GM12878 (cell line): ENCODE data around the gene C22orf31. TPM values are rescaled to one million over a fixed set of nuclear protein-coding genes. Genes with fewer than 3 reads are reported as not detected.

Source experiments
- ATAC-seq: fragments of 200-7000 bp; cut with Tn5 transposase; 3 replicates; pipeline ENCODE4 v1.9.1; 2020; ENCODE audit warnings: mild to moderate bottlenecking, moderate library complexity
- BruUV-seq: library from RNA; stranded (reverse); fragments of 400-500 nt; replicated peaks from 2 replicates; lab custom pipeline; 2021; lab: Mats Ljungman, UMichigan
- CTCF ChIA-PET: fragments of 300-600 bp; sonication (Branson Sonifier 250); formaldehyde crosslinking; extraction: SDS; loops from one replicate; lab custom pipeline; 2021; ENCODE audit warnings: inconsistent platforms; lab: Yijun Ruan, JAX
- POLR2A ChIA-PET: fragments of 350-600 bp; formaldehyde crosslinking; extraction: SDS; loops from one replicate; lab custom pipeline; 2021; ENCODE audit warnings: inconsistent platforms; lab: Charles Lee
- RAD21 ChIA-PET: fragments of 300-600 bp; sonication (Branson Sonifier 250); formaldehyde crosslinking; loops from one replicate; lab custom pipeline; 2023; ENCODE audit warnings: antibody characterized with exemption; ENCODE audit not compliant: unreplicated experiment; lab: Charles Lee
- SMC1A ChIA-PET: fragments of 300-600 bp; sonication (Branson Sonifier 250); formaldehyde crosslinking; loops from one replicate; lab custom pipeline; 2023; ENCODE audit not compliant: unreplicated experiment, uncharacterized antibody; lab: Charles Lee
- DNase-seq: peaks from one replicate; pipeline ENCODE4 v3.0.0-alpha.2; 2011; ENCODE audit warnings: low read depth, low spot score
- FAIRE-seq: peaks from 3 replicates; lab custom pipeline; 2011; peaks lifted over from hg19 to GRCh38; lab: Jason Lieb, UNC
- H2AFZ ChIP-seq: 2 replicates; pipeline ENCODE4 v1.6.0; 2011; ENCODE audit warnings: low read depth, low read length, control low read depth; ENCODE audit not compliant: control insufficient read depth
- H3K27ac ChIP-seq: 2 replicates; pipeline ENCODE4 v1.5.1; 2011; ENCODE audit warnings: control low read depth; ENCODE audit not compliant: control insufficient read depth, insufficient read depth
- H3K27me3 ChIP-seq, 2 experiments: replicated peaks in 1 of 2; 2 replicates each; pipeline versions ENCODE4 v1.6.0 to v1.6.1; 2011; ENCODE audit warnings: low read length in 1 of 2; ENCODE audit not compliant: control insufficient read depth in 2 of 2, insufficient read depth in 2 of 2
- H3K36me3 ChIP-seq, 2 experiments: 2 replicates each; pipeline ENCODE4 v1.5.1; 2011; ENCODE audit warnings: low read length in 1 of 2; ENCODE audit not compliant: control insufficient read depth in 2 of 2, insufficient read depth in 2 of 2
- H3K4me1 ChIP-seq: 2 replicates; pipeline ENCODE4 v1.6.1; 2011; ENCODE audit warnings: mild to moderate bottlenecking, low read length, moderate library complexity, mixed read lengths; ENCODE audit not compliant: control insufficient read depth, insufficient read depth
- H3K4me2 ChIP-seq: 2 replicates; pipeline ENCODE4 v1.6.0; 2011; ENCODE audit warnings: control low read depth; ENCODE audit not compliant: control insufficient read depth, insufficient read depth
- H3K4me3 ChIP-seq: fragments of 200-600 bp; sonication (generic); 2 replicates; pipeline ENCODE4 v1.5.1; 2016
- H3K79me2 ChIP-seq: 2 replicates; pipeline ENCODE4 v1.6.0; 2011; ENCODE audit warnings: low read length; ENCODE audit not compliant: control insufficient read depth, insufficient read depth
- H3K9ac ChIP-seq: 2 replicates; pipeline ENCODE4 v1.8.0; 2011; ENCODE audit warnings: low read length, control low read depth, mixed read lengths; ENCODE audit not compliant: control insufficient read depth, insufficient read depth
- H3K9me3 ChIP-seq: replicated peaks from 3 replicates; pipeline ENCODE4 v1.5.1; 2011; ENCODE audit warnings: mild to moderate bottlenecking, low read length; ENCODE audit not compliant: control insufficient read depth, insufficient read depth
- H4K20me1 ChIP-seq: 2 replicates; pipeline ENCODE4 v1.6.0; 2011; ENCODE audit not compliant: control insufficient read depth, insufficient read depth
- SMC3 ChIP-seq: IDR thresholded peaks from 2 replicates; pipeline ENCODE4 v1.6.1; 2011; ENCODE audit warnings: low read length, improper control_type of control experiment, borderline replicate concordance
- YY1 ChIP-seq: IDR thresholded peaks from 2 replicates; pipeline ENCODE4 v1.6.1; 2011; ENCODE audit warnings: low read depth, mild to moderate bottlenecking, low read length
- ZNF687 ChIP-seq: fragments of 450-650 bp; IDR thresholded peaks from 2 replicates; pipeline ENCODE4 v1.6.1; 2017; ENCODE audit warnings: mild to moderate bottlenecking, moderate library complexity
- WGBS: methylation state at CpG from one replicate; pipeline ENCODE4 v1.1.6; 2016; ENCODE audit warnings: low lambda C conversion rate; ENCODE audit not compliant: insufficient replicate concordance, insufficient coverage; ENCODE audit errors: missing lambda C conversion rate; 5-methylcytosine and 5-hydroxymethylcytosine counted together
- in situ Hi-C: fragments of 300-500 bp; cut with MboI; formaldehyde crosslinking; loops from 9 replicates; pipeline ENCODE4 v1.14.3; 2018; ENCODE audit warnings: mixed read lengths
- intact Hi-C: fragments of 100-400 bp; cut with micrococcal nuclease; formaldehyde crosslinking; loops from one replicate; pipeline ENCODE4 v1.14.2; 2022; ENCODE audit not compliant: unreplicated experiment
- polyA plus RNA-seq, 11 experiments: library from polyadenylated mRNA; depleted of rRNA in 4 of 11; unstranded in 6 of 11; stranded (reverse) in 5 of 11; fragments of >200 nt; fragmentation: Nextera tagmentation in 4 of 11; fragmentation: Illumina TruSeq in 1 of 11; extraction: Ambion mirVana in 4 of 11; extraction: Trizol in 1 of 11; gene quantifications; 1 replicate in 1 of 11; 2 replicates in 10 of 11; pipeline versions ENCODE4 v1.2.1 to v1.2.3, GENCODE V29; 2011 to 2016; ENCODE audit warnings: inconsistent platforms in 2 of 11, missing spikeins in 2 of 11, low read depth in 1 of 11
- total RNA-seq, 4 experiments: library from RNA; depleted of rRNA in 3 of 4; stranded (reverse); fragments of >200 nt in 3 of 4; fragmentation: Illumina TruSeq in 1 of 4; extraction: Trizol in 1 of 4; gene quantifications; 2 replicates each; pipeline versions ENCODE4 v1.2.1 to v1.2.3, GENCODE V29; 2013 to 2021

Gene C22orf31
- total and polyA plus RNA-seq, 10 of the 15 experiments (the other 5 are each of a cell fraction or from before 2014, with no cell fraction given): not detected

GRCh38 chr22:29080106-29080975, 18.7 kb upstream of the C22orf31 start:
- H3K27me3 ChIP-seq: no peaks in the 10 kb centered on the region
- no peak overlapping the region for H3K4me2 ChIP-seq
- in situ Hi-C loops: no loop called here
- no peaks in the 10 kb centered on the region for H3K9me3 ChIP-seq
- TF ChIP-seq YY1 (0 out of 2 replicates have a peak, but pooled peaks have one; percentile 36), SMC3 (no peak), ZNF687 (no peak)
- no peak overlapping the region for H3K4me3 ChIP-seq
- no TSS peak for BruUV-seq
- RAD21 ChIA-PET: interaction anchor here (1.7 kb wide), 1 partner anchor 74 kb away, joined by 4 read pairs; no protein-coding TSS in a partner anchor
- DNase-seq (no peak), FAIRE-seq (no peak), ATAC-seq (peak; percentile 51)
- H2AFZ ChIP-seq: no peak overlapping the region
- no peaks in the 10 kb centered on the region for H3K36me3 ChIP-seq
- H3K79me2 ChIP-seq: no peaks in the 10 kb centered on the region
- CTCF ChIA-PET: interaction anchor here (0.7 to 3.2 kb wide), 5 partner anchors 8 to 74 kb away, joined by 3 to 14 read pairs (median 4); no protein-coding TSS in a partner anchor
- H4K20me1 ChIP-seq: no peaks in the 10 kb centered on the region
- 59% methylated on average over 6 of the region's 7 CpGs for WGBS
- H3K9ac ChIP-seq: no peak overlapping the region
- 0 out of 2 replicates have a peak, but pooled peaks cover 3% of the 10 kb centered on the region for H3K4me1 ChIP-seq
- no peak overlapping the region for H3K27ac ChIP-seq
- POLR2A ChIA-PET: interaction anchor here (0.6 to 1.8 kb wide), 4 partner anchors 8 to 234 kb away, joined by 3 to 5 read pairs (median 4); partner anchors contain the start of gene KREMEN1
- intact Hi-C loops: no loop called here
- SMC1A ChIA-PET: interaction anchor here (1.1 to 1.8 kb wide), 4 partner anchors 11 to 42 kb away, joined by 3 to 5 read pairs (median 4); no protein-coding TSS in a partner anchor
